Measurements from ENCODE around the gene TGM1. TPM values are rescaled to one million over a fixed set of nuclear protein-coding genes. Genes with fewer than 3 reads are reported as not detected.

The TGM1 gene
- total and polyA plus RNA-seq, 2 donors (not counting 1 experiment from before 2014, with no cell fraction given), result 2.7 to 11.9 TPM

- H3K4me3 Mint-ChIP-seq, result peak within 1 kb of the TSS; percentile 96
- peaks cover 55% of the 10 kb centered on the region for H3K79me2 ChIP-seq (ENCODE audit: control insufficient read depth, insufficient read depth, low read length)
Measured at GRCh38 chr14:24299255-24300191, 36.5 kb upstream of the TGM1 start, which contains the start of the genes DHRS1 and NOP9. Gene DHRS1, minus strand, starts transcription at chr14:24299780. Its CDS starts 674 bp downstream, at chr14:24299106. Gene NOP9, plus strand, starts transcription at chr14:24299850. Its CDS starts 105 bp downstream, at chr14:24299955.

More at GRCh38 chr14:24299255-24300191, 36.5 kb upstream of the TGM1 start, which contains the start of the genes DHRS1 and NOP9:
- TF ChIP-seq EZH2 (IDR thresholded peaks at IDR 0.05; ENCODE audit: borderline replicate concordance, insufficient read depth, low read depth, low read length, poor library complexity, severe bottlenecking) (no peak), CTCF (IDR thresholded peaks at IDR 0.05) (no peak)
- Mint-ChIP-seq H3K27me3 (no peaks in the 10 kb centered on the region), H3K4me1 (peaks cover 48% of the 10 kb centered on the region), H3K27ac (peak within 1 kb of the TSS; percentile 98), H3K9me3 (ENCODE audit: insufficient read depth) (no peaks in the 10 kb centered on the region)
- Histone ChIP-seq H3K9me3 (ENCODE audit: control extremely low read depth in 1 of 3, control insufficient read depth in 2 of 3, insufficient read depth in 1 of 3, low read length in 2 of 3) (no peaks in the 10 kb centered on the region), H3K4me1 (ENCODE audit: control insufficient read depth in 2 of 2, insufficient read depth in 2 of 2, low read length in 2 of 2) (peaks cover 30 to 41% of the 10 kb centered on the region in 2 donors), H4K20me1 (ENCODE audit: control insufficient read depth, insufficient read depth, low read length, poor library complexity, severe bottlenecking) (peaks cover 6% of the 10 kb centered on the region), H3K4me2 (replicated peaks; ENCODE audit: low read depth, low read length, poor library complexity, severe bottlenecking) (peak within 1 kb of the TSS; percentile 93), H3K36me3 (replicated peaks in 1 of 2; ENCODE audit: control extremely low read depth in 1 of 2, control insufficient read depth in 1 of 2, extremely low read depth in 1 of 2, insufficient read depth in 2 of 2, low read length in 1 of 2) (peaks cover 4 to 48% of the 10 kb centered on the region in 2 experiments), H3K4me3 (ENCODE audit: control extremely low read depth in 1 of 5, extremely low read depth in 1 of 5, insufficient read depth in 1 of 5, low read depth in 2 of 5, low read length in 4 of 5) (peak within 1 kb of the TSS; percentile 58 to 93 (median 77)), H2AFZ (ENCODE audit: insufficient read depth, low read depth, low read length, poor library complexity, severe bottlenecking) (peak within 1 kb of the TSS; percentile 91), H3K27me3 (replicated peaks in 1 of 4; ENCODE audit: control extremely low read depth in 1 of 4, control insufficient read depth in 3 of 4, insufficient read depth in 4 of 4, low read length in 3 of 4) (no peaks in the 10 kb centered on the region), H3K9ac (ENCODE audit: low read length) (peak within 1 kb of the TSS; percentile 90), H3K27ac (ENCODE audit: low read length in 2 of 2) (peak within 1 kb of the TSS; percentile 79 to 83)
- ATAC-seq (ENCODE audit: low read depth), result peak; percentile 86
- intact Hi-C loops (cut with micrococcal nuclease), result loop anchor here (1.0 to 5.0 kb wide), 5 partner anchors 9 to 138 kb away; partner anchors contain the start of genes CHMP4A, GMPR2, IRF9 and NEDD8
- CTCF ChIA-PET, result interaction anchor here (0.7 to 10.9 kb wide), 18 partner anchors 9 to 291 kb away, joined by 3 to 254 read pairs (median 4); partner anchors contain the start of genes CHMP4A, CIDEB, IPO4 and KHNYN
- WGBS (ENCODE audit: insufficient coverage), result 1% methylated on average over 75 of the region's 75 CpGs
- POLR2A ChIA-PET, result interaction anchor here (0.6 to 4.1 kb wide), 10 partner anchors 9 to 193 kb away, joined by 3 to 47 read pairs (median 4); partner anchors contain the start of genes CBLN3, CIDEB, IRF9 and KHNYN
- DNase-seq, result peak; percentile 95

Data from B cell (primary cell).